ENCODE results near the gene LIN7A.

DNA sequence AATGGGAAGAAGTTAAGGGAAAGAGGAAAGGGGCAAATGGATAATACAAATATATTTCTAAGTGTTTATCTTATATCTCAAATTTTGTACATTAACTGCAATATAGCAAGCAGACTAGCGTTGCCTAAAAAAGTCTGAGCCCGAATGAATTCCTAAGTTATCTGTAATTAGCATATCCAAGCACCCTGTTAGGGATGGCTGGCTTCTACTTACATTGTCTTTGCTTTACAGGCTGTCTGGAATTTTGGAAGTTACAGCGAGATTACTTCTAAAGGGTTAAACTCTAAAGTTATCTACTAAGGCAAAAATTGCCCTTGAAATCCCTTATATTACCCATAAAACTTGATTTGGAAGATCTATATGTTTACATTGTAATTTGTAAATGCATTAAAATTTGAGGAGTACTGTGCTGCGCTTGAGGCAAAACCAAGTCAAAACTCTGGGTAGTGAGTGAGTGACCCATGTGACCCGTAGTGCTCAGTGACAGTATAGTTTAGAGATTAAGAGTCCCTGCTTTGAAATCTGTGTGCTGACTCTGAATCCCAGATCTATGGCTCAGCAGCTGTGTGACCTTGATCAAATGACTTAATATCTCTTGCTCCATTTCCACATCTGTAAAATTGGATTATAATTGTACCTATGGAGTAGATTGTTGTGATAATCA is 17.3 kb upstream of the LIN7A start:
- TF ChIP-seq, protein P1, sequence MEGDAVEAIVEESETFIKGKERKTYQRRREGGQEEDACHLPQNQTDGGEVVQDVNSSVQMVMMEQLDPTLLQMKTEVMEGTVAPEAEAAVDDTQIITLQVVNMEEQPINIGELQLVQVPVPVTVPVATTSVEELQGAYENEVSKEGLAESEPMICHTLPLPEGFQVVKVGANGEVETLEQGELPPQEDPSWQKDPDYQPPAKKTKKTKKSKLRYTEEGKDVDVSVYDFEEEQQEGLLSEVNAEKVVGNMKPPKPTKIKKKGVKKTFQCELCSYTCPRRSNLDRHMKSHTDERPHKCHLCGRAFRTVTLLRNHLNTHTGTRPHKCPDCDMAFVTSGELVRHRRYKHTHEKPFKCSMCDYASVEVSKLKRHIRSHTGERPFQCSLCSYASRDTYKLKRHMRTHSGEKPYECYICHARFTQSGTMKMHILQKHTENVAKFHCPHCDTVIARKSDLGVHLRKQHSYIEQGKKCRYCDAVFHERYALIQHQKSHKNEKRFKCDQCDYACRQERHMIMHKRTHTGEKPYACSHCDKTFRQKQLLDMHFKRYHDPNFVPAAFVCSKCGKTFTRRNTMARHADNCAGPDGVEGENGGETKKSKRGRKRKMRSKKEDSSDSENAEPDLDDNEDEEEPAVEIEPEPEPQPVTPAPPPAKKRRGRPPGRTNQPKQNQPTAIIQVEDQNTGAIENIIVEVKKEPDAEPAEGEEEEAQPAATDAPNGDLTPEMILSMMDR (IDR thresholded peaks at IDR 0.05; ENCODE audit: low read depth, low read length), result no peak
- TF ChIP-seq EZH2phosphoT487 (IDR thresholded peaks at IDR 0.05; ENCODE audit: low read depth), result no peak

Measured in OCI-LY3 (cell line).